NCI-H1048 (cell line): ENCODE data around the gene VDR.
A peak's percentile ranks its signal among the peaks of the same experiment; 100 is the strongest.

Source experiments
- DNase-seq: peaks from one replicate; lab custom pipeline; 2025; lab: John Stamatoyannopoulos, UW

Gene VDR

DNA sequence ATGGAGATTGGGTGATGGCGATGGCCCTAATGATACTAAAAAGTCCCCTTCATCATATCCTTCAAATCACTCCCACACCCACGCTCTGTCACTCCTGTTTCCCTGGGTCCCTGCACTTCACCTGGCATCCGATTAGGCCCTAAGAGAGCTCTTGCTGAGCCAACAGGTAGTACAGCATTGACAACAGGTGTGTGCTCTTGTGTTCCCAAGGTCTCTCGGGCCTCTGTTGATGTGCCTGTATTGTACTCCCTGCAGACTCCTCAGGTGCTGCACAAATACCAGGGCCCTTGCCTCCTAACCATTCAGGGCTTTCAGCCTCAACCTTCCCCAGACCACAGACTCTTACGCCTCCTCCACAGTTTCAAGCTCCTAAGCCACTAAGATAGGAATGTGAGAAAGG is 25.8 kb upstream of the VDR start:
- no peak for DNase-seq

DNA sequence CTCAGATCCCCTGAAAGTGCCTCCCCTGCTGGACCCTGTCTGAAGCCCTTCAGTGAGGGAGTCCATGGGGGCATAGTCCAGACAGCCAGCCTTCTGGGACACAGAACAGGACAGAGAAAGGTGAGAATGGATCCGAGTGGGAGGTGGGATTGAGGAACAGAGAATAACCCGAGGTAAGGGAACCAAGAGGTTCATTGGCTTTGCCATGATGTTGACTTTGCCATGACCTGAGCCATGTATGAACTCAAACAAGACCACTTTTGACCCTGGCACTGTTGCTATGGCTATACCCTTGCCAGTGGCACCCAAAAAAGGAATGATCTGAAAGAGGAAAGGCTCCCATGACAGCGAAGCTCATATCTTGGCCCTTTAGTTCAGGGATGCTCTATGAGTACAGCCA is 22.6 kb upstream of the VDR start:
- DNase-seq, result no peak

DNA sequence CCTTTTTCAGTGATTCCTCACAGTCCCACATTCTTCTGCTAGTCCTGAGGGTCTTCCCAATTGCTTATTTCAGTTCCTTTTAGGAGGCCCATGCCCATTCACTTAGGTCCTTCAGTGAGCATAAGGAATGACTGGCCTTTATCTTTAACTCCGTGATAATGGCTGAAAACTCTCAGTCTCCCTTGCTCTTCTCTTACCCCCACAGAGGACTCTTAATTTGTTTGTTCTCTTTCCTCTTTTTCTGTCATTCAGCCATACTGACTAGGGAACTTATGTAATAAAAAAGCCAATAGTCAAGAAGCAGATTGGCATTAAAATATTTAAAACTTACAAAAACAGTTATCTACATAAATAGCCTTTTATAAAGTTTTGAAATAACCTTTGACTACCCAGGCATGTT is 17.1 kb upstream of the VDR start:
- DNase-seq, result no peak

DNA sequence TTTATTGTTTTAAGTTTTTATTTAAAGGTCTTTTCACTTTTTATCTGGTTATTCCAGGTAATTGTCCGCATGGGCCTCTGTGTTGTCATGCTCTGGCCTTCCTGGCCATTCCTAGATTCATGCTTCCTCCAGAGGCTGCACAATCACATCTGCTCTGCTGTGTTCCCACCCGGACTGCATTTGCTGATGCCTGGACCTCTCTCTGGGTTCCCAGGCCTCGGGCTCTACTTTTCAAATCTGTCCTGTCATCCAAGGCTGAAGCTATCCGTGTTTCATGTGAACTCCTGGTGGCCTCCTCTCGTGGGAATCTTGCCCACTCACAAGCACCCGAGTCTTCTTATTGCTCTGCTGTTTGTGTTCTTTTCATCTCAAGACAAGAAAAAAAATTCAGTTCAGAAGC is 16.1 kb upstream of the VDR start:
- DNase-seq, result no peak

DNA sequence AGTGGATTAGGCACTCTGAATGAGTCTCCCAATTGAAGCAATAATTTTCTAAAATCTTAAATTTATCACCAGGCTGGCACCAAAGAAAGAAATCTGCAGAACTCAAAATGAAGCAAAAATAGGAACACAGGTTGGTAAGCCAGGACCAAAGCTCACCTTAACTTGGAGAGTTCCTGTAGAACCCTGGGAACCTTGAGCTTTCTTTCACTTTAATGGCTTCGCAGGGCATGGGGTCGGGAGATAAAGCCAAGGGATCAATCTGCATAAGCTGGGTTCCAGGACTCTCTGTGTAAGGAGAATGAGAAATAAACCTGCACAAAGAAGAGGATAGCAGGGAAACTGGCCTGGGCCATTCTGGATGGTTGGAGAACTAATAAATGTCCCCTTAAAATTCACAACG is 8.3 kb upstream of the VDR start:
- DNase-seq, result no peak

DNA sequence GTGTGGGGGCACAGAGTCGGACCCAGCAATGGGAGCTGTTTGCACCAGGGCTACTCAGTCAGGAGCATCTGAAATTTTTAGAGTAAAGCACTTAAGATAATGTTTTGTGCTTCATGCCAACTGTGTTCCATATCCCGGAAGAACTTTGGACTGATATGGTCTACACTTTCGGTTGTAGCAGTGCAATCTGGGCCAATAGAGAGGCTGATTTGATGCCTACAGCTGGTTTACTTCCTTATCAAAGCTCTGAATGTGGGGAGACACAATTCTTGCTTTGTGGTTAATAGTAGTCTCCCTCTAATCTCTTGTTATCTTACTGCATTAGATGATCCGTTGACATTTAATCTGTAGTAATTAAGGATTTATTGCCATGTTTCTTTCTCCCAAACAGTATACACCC is 7.8 kb upstream of the VDR start:
- DNase-seq, result no peak

DNA sequence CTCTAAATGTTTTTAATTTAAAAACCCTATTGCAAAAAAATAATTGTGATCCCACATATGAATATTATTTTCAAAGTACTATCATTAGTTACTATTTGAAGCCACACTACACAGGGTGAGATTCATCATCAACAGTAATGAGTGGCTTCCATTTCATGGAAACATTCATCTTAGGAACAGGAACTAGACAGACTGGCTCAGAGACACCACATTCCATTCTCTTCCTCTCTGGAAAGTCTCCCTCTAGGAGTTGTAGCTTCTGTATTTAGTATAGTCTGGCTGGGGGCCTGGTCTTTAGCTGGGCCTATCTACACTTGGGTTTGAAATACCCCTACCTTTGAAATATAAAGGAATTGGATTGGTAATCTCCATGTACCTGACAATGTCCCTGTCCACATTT is 6.2 kb upstream of the VDR start:
- DNase-seq, result no peak

DNA sequence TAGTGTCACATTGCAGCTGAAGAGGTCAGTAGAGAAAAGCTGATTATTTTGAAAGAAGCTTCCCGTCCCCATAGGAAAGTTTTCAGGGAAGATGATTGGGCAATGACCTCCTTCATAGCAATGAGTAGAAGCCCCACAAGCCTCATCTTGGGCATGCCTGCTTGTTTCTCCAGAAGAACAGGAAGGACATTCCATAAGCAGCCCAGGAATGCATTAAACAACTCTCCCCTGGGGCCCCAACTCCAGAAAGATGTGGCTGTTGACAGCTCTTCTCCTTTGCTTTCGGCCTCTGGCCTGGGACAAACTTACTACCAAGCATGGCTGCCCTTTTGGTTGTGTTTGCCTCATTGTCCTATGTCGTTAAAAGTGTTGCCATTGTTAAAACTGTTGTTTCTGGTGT is 5.7 kb upstream of the VDR start:
- DNase-seq, result no peak

DNA sequence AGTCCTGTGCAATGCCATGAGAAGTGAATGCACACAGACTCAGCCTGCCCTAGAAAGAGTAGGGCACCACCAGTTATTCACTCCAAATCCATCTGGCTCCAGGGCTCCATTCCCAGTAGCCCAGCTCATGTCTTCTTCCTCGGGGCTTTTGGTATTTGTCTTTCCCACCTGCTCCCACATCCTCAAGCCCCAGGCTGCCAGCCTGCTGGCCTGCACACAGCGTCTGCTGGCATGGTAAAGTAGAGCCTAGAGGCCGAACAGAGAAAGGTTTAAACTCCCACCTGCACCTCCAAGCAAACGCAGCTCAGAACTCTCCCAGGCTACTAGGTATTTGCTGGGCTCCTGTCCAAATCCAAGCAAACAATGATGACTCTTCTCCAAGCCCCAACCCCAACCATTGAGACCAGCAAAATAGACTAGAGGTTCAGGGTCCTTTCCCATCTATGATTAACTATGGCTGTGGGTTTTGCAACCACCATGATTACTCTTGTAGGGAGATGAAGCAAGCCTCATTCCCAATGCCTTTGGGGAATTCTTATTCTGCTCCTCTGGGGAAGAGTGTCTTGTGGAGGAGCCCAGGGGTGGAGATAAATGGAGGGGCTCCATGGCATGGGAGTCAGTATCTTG is 5.2 kb upstream of the VDR start:
- no peak for DNase-seq

DNA sequence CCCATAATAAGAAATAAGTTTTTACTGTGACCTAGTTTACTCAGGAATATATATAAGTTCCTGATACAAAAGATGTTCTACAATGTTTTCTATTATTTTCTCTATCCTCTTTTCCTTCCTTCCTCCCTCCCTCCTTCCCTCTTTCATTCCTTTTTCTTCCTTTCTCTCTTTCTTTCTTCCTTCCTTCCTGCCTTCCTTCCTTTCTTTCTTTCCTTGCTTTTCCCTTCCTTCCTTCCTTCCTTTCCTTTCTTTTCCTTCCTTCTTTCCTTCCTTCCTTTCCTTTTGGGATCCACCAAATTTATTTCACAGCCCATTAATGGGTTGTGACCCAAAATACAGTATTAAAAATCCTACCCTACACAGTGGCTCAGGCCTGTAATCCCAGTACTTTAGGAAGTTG is 3.9 kb upstream of the VDR start:
- no peak for DNase-seq

DNA sequence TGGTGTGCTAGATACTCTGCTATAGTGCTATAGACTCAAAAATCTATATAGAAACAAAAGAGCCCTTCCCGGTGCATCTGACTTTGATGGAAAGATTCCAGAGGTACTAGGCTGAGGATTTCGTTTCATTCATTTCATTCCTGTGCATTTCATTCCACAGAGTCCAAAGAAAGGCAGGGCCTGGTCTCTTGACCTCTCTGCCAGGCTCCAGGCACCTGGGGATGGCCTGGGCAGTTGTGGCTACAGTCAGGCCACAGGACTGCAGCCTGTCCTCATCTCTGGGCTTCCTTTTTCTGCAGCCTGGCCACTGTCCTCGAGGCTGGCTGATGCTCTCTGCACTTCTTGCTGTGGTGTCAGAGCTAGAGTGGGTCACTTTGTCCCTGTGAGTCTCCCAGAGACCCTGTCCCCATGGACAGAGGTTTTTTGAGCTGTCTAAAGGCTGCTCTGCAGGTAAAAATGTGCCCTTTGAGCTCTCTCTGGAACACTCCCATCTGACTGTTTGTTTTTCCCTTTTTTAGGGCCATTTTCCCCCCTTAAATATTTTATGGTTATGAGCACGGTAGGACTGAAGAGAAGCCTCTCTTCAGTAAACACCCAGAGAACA is 3.2 kb upstream of the VDR start:
- no peak for DNase-seq

DNA sequence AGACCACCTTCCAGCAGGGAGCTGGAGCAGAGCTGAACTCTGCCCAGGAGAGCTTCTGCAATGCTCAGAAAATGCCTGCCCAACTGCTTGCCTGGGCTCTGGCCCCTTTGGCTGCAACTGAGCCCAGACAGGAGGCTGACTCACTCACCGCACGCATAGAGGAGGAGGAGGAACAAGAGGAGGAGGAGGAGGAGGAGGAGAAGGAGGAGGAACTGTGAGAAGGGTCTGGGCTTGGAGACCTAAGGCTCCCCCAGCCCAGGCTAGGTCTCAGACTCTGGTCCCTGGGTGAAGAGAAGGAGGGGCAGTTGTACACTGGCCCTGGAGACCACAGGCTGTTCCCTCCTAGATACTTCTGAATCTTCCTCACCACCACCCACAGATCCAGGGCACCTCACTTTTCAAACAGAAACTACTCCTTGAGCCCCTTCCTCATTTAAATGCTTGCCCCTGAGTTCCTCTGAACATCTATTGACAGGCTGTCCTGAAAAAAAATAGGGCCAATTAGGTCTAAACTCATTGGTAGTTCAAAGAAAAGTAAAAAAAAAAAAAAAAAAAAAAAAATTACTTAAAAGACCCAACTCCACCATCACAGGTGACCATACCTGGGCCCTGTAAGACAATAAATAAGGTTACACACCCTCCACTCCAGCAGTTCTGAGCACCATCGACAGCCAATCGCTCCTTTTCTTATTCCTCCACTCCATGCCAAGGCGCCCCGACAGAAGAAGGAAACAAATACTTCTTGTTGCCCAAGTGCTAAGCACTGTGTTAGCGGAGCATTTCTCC is 674 bp downstream of the VDR start:
- DNase-seq, result no peak

DNA sequence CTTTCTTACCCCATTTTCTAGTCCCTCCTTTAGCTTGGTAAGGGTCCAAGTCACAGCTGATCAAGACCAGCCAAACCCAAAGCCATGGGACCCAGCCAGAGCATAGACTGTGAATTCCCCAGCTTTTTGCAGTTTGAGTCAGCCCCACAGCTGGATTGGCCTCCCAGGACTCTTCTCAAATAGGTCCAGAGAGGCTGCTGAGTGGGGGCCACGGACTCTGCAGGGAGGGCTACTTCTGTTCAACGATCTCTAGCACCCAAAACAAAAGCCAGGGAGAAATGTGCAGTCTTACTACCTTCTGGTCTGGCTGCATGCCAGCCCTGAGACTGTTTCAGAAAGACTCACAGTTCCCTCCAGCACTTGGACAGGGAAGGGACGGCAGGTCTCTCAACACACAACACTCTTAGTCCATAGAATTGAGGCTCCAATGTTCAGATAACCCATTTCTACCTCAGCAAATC is 1.6 kb downstream of the VDR start:
- DNase-seq, result no peak

DNA sequence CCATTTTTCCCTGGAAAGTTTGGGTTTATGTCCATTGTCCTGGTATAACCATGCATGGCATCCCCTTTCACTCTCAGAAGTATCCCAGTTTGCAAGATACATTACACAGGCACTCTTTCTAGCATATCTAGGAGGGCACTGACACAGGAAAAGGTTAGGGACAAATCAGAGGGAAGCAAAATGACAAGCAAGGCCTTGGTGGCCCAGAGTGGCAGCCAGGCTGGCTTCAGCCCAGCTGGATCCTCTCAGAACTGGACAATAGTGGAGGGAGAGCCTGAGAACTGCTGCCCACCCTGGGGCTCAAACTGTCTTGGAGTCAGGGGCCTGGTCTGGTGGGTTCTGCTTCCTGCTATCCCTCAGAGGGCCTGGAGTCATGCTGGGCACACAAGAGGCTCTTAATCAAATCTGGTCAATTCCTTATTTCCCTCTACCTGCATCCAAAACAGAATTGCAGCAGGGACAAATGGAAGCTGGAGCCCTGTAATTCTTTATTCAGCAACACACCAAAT is 2.6 kb downstream of the VDR start:
- no peak for DNase-seq

DNA sequence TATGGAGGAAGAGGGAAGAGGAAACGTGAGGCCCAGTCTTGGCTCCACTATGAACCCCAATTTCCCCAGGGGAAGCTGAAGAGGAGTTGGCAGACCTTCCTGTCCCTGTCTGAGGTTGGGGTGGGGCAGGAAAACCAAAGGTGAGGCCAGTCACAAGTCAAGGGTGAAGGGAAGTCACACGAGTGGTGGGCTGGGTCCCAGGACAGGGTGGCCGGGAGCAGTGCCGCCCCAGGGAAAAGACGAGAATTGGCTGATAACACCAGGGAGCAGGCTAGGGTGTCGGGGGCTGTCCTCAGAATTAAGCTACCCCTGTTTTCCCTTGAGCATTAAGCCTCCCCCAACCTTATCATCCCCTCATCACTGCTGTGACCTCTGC is 3.1 kb downstream of the VDR start:
- no peak for DNase-seq

DNA sequence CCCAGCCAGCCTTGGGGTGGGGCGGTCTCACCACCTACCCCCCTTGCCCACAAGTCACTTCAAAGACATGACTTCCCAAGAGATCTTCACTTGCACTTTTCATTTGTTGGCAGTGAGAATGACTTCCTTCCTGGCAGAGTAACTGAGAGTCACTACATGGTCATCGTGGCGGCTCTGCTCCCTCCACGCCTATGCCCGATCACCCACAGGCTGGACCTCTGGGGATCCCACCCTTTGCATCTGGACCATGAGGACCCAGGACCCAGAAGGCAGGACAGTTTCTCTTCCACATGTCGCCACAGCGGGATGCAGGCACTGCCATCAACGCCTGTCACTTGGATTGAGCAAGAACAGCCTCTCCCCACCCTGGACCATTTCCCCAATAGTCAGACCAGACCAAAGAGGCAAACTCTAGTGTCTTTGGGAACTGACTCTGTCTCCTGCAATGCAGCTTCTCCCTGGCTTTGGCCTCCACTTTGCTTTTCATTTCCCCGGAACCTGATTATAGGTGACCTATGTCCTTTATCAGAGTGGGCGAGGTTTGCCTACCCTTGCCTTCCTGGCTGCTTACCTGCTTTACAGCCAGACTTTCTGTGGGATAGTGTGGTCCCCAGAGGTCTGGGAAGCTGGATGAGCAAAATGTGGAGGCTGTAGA is 3.6 kb downstream of the VDR start:
- DNase-seq, result no peak

DNA sequence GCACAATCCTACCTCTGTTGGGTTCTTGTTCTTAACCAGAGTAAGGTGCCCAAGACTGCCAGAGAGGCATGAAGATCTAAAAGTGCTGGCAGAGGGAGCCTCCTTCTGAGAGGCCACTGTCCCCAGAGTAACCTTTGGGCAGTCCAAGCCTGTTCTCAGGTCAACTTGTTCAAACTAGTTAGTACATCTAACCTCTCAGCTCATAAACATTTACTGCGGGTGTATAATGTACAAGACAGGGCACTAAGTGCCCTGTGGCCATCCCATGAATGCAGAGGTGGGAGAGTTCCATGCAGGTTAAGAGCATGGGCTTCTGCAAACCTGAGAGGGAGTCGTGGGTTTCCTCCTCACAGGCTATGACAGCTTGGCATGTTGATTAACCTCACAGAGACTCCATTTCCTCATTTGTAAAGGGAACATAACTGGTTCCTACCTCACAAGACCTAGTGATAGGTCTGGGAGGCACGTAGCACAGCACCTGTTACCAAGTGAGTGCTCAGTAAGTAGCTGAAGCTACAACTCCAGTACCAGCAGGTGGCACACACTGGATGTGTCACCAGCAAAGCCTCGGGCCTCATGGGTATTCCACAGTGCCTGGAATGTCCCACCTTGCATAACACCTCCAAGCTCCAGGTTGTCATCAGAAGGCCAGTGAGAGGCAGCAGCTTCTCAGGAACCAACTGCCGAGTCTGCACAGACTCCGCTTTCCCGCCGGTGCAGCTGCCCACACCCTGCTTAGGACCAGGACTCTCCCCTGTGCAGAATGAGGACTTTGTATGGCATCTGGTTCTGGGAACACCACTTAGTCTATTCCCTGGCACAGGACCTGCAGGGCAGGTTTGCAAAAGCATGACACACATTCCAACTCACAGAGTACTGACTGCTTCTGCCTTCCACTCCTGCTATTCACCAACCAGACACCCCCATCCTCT is 4.4 kb downstream of the VDR start:
- DNase-seq, result no peak

DNA sequence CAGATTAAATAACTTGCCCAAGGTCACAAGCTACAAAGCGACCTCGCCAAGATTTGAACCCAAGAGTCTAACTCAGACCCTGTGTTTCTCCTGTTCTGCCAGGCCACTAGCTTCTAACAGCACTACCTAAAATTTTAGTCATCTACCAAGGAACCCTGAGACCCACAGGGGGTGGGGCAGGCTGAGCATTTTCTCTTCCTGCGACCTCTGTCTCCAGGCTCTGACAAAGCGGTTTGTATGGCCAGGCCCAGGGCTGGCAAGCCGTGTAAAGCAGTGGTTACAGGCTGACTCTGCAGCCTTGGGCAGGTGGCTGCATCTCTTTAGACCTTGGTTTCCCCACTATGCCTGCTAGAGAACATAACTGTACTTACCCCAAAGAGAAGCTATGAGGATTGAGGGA is 5.3 kb downstream of the VDR start:
- no peak for DNase-seq

DNA sequence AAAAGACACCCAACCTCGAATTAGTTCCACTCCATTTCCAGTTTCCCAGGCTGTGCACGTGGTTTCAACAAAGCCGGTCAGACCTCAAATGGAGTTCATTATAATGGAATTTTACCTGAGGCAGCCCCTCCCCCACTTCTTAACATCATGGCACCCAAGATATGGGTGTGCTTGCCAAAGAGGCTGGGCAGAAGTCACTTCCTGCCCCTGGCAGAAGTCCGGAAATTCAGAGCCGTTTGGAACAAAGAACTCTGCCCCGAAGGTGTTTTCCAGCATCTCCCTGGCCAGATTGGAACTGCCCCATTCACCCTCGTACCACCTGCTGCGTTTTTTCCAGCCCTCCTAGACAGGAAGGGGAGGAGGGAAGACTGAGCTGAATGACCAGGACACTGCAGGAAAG is 8.2 kb downstream of the VDR start:
- peak; percentile 13 for DNase-seq

DNA sequence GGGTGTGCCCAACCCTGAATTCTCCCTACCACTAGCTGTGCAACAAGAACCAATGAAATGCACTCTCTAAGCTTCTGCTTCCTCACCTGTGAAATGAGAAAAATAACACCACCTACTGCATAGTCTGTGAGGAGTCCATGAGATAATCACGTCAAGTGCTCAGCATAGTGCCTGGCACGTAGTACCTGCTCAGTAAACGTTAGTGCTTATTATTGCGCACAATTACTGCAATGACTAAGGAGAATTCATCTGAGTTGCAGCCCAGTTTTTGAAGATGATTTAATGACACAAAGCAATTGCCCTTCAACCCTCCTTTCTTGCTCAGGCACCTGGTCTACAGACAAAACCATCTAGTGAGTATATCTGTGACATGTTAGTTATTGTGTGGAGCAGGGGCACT is 8.8 kb downstream of the VDR start:
- no peak for DNase-seq

DNA sequence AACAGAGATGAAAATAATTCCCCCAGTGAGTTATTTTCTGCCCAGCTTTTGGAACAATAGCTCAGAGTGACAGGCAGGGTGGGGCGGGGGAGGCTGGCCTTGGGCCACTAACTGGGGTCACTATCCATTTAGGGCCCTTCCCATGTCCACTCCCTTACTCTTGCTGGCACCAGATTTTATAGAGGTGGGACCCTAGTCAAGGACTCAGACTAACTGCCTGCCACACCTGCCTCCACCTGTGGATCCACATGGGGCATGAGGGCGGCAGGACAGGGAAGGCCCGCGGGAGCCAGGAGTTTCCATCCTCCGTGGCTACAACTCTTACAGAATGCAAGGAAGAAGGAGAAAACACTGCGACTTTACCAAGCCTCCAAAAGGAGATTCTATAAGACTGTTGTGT is 10.1 kb downstream of the VDR start:
- DNase-seq, result no peak

DNA sequence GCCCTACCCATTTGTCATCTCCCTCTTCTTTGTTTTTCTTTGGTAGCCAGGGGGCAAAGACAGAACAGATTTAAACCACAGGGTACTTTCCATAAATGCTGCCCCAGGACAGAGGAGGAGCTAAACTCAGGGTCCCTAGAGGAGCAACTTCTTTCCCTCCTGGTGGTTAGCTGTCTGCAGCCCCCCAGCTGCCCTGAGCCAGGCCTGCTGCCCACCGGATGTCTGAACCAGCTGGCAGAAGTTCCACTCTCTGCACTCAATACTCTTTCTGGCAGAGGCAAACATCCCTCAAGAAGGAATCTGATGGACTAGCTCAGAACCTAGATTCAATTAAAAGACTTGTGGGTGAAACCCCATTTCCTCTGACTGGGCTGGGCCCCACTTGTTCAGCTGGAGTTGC is 10.7 kb downstream of the VDR start:
- DNase-seq, result no peak
